Keratinocyte (primary cell): ENCODE measurements around the gene PDZRN4. TPM values are rescaled to one million over a fixed set of nuclear protein-coding genes. Genes with fewer than 3 reads are reported as not detected.

Experiments used
- DNase-seq: peaks from one replicate; pipeline ENCODE4 v3.0.0-alpha.2; 2011; ENCODE audit warnings: low read depth, missing footprints, low spot score
- FAIRE-seq: peaks from 2 replicates; lab custom pipeline; 2011; peaks lifted over from hg19 to GRCh38; lab: Jason Lieb, UNC
- H2AFZ ChIP-seq: 2 replicates; pipeline ENCODE4 v1.6.0; 2012; ENCODE audit warnings: low read length, control low read depth, inconsistent platforms; ENCODE audit not compliant: control insufficient read depth
- H3K27ac ChIP-seq: 2 replicates; pipeline ENCODE4 v1.5.1; 2011; ENCODE audit warnings: low read length; ENCODE audit not compliant: control insufficient read depth, insufficient read depth
- H3K27me3 ChIP-seq: 3 replicates; pipeline ENCODE4 v1.6.0; 2011; ENCODE audit warnings: low read length; ENCODE audit not compliant: control insufficient read depth, insufficient read depth; ENCODE audit errors: extremely low read depth
- H3K36me3 ChIP-seq, 2 experiments: 2 replicates in 1 of 2; 3 replicates in 1 of 2; pipeline ENCODE4 v1.5.1; 2011; ENCODE audit warnings: low read length in 2 of 2, mild to moderate bottlenecking in 1 of 2; ENCODE audit not compliant: control insufficient read depth in 2 of 2, insufficient read depth in 2 of 2; ENCODE audit errors: extremely low read depth in 1 of 2
- H3K4me1 ChIP-seq: 3 replicates; pipeline ENCODE4 v1.5.1; 2011; ENCODE audit warnings: low read length; ENCODE audit not compliant: control insufficient read depth, insufficient read depth; ENCODE audit errors: extremely low read depth
- H3K4me2 ChIP-seq: 3 replicates; pipeline ENCODE4 v1.6.0; 2011; ENCODE audit warnings: low read depth, low read length; ENCODE audit not compliant: control insufficient read depth, insufficient read depth; ENCODE audit errors: extremely low read depth
- H3K4me3 ChIP-seq, 3 experiments: fragments of 200-600 bp in 1 of 3; sonication (generic) in 1 of 3; 2 replicates in 2 of 3; 3 replicates in 1 of 3; pipeline ENCODE4 v1.5.1; 2011 to 2016; ENCODE audit warnings: low read length in 3 of 3, mild to moderate bottlenecking in 3 of 3, control low read depth in 2 of 3, inconsistent platforms in 1 of 3, low read depth in 1 of 3, mixed read lengths in 1 of 3, mixed run types in 1 of 3, moderate library complexity in 1 of 3; ENCODE audit not compliant: control insufficient read depth in 2 of 3, insufficient read depth in 2 of 3; ENCODE audit errors: extremely low read depth in 1 of 3
- H3K79me2 ChIP-seq: 2 replicates; pipeline ENCODE4 v1.6.0; 2012; ENCODE audit warnings: low read length; ENCODE audit not compliant: control insufficient read depth, insufficient read depth
- H3K9ac ChIP-seq: 3 replicates; pipeline ENCODE4 v1.6.0; 2011; ENCODE audit warnings: low read length; ENCODE audit not compliant: control insufficient read depth, insufficient read depth; ENCODE audit errors: extremely low read depth
- H3K9me1 ChIP-seq: 3 replicates; pipeline ENCODE4 v1.6.0; 2011; ENCODE audit warnings: low read length; ENCODE audit not compliant: control insufficient read depth, insufficient read depth; ENCODE audit errors: extremely low read depth
- H3K9me3 ChIP-seq: 2 replicates; pipeline ENCODE4 v1.5.1; 2012; ENCODE audit warnings: low read depth, low read length; ENCODE audit not compliant: control insufficient read depth
- H4K20me1 ChIP-seq: 3 replicates; pipeline ENCODE4 v1.6.0; 2011; ENCODE audit warnings: low read length; ENCODE audit not compliant: control insufficient read depth, insufficient read depth; ENCODE audit errors: extremely low read depth
- EZH2 ChIP-seq: IDR thresholded peaks from one replicate; pipeline ENCODE4 v1.6.1; 2012; ENCODE audit warnings: inconsistent platforms, mild to moderate bottlenecking, low read length, moderate library complexity
- dilution Hi-C: fragments of 300-500 bp; cut with MboI; formaldehyde crosslinking; loops from one replicate; pipeline ENCODE4 v1.7.0; 2020; ENCODE audit warnings: low sequenced_read_pairs; ENCODE audit not compliant: extremely low pct_ligation_motif_present
- polyA plus RNA-seq, 5 experiments: library from polyadenylated mRNA; depleted of rRNA in 3 of 5; stranded (reverse) in 3 of 5; stranded (forward) in 1 of 5; unstranded in 1 of 5; fragments of >200 nt; gene quantifications; 1 replicate in 1 of 5; 2 replicates in 3 of 5; 3 replicates in 1 of 5; pipeline versions ENCODE4 v1.2.1 to v1.2.3, GENCODE V29; 2011 to 2012; ENCODE audit warnings: missing spikeins in 2 of 5, low read depth in 1 of 5, low replicate concordance in 1 of 5
- TF ChIP-seq, protein P1 (sequence below), 3 experiments: IDR thresholded peaks in 1 of 3; conservative IDR thresholded peaks in 1 of 3; optimal IDR thresholded peaks in 1 of 3; 2 replicates in 2 of 3; 3 replicates in 1 of 3; pipeline versions ENCODE3 to v1.5.1; 2011; ENCODE audit warnings: low read length in 3 of 3, mild to moderate bottlenecking in 3 of 3, moderate library complexity in 2 of 3, control low read depth in 1 of 3, inconsistent platforms in 1 of 3; ENCODE audit not compliant: insufficient read depth in 2 of 3; ENCODE audit errors: extremely low read depth in 1 of 3

The PDZRN4 gene
- polyA plus RNA-seq, 1 donor (not counting 4 experiments of a cell fraction or from before 2014, with no cell fraction given): not detected

DNA sequence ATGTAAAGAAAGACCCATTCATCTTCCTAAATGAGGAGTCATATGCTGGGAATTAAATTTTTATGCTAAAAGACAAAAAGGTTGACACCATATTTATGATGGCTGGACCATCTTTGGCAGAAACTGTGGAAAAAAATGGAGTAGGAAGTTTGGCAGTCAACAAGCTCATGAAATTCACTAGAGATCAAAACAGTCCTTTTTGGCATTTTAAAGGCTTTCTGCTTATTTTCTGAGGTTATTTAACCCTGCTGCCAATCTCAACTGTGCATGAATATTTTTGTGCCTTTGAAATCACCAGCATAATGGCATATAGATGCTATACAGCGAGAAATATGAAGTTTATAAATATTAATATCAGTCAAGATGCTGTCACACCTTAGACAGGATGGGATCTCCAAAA is 399.5 kb downstream of the PDZRN4 start:
- dilution Hi-C loops: no loop called here
- DNase-seq: no peak
- Histone ChIP-seq H2AFZ (no peak overlapping the region), H3K79me2 (no peaks in the 10 kb centered on the region), H3K4me1 (no peaks in the 10 kb centered on the region), H3K4me2 (no peak overlapping the region), H3K36me3 (no peaks in the 10 kb centered on the region), H3K9me3 (no peaks in the 10 kb centered on the region), H3K27ac (no peak overlapping the region), H3K4me3 (no peak overlapping the region), H3K27me3 (no peaks in the 10 kb centered on the region), H3K9ac (no peak overlapping the region), H4K20me1 (no peaks in the 10 kb centered on the region), H3K9me1 (no peaks in the 10 kb centered on the region)
- FAIRE-seq: no peak
- TF ChIP-seq EZH2: no peak
- TF ChIP-seq, protein P1, sequence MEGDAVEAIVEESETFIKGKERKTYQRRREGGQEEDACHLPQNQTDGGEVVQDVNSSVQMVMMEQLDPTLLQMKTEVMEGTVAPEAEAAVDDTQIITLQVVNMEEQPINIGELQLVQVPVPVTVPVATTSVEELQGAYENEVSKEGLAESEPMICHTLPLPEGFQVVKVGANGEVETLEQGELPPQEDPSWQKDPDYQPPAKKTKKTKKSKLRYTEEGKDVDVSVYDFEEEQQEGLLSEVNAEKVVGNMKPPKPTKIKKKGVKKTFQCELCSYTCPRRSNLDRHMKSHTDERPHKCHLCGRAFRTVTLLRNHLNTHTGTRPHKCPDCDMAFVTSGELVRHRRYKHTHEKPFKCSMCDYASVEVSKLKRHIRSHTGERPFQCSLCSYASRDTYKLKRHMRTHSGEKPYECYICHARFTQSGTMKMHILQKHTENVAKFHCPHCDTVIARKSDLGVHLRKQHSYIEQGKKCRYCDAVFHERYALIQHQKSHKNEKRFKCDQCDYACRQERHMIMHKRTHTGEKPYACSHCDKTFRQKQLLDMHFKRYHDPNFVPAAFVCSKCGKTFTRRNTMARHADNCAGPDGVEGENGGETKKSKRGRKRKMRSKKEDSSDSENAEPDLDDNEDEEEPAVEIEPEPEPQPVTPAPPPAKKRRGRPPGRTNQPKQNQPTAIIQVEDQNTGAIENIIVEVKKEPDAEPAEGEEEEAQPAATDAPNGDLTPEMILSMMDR (optimal IDR thresholded peaks at IDR 0.05 in 1 of 3, IDR thresholded peaks at IDR 0.05 in 1 of 3, conservative IDR thresholded peaks at IDR 0.05 in 1 of 3; ENCODE audit: extremely low read depth in 1 of 3, insufficient read depth in 2 of 3, low read length in 3 of 3): no peak

DNA sequence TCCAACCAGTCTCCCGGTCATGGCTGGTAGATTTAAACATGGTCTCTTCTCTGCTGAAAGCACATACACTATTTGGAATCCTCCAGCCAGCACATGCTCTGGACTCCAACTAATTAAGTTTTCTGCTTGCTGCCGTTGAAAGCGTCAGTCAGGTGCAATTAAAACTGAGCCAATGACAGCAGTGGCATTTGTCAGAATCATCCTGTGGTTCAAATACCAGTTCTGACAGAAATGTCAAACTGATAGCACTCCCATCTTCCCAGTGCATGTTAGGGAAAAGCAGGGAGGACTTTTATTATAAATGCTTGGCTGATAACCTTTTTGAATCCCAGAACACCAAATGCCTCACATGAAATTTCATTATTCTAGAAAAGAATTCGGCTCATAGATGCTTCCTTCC is 401.8 kb downstream of the PDZRN4 start:
- dilution Hi-C loops: no loop called here
- no peak overlapping the region for H3K27ac ChIP-seq
- no peak for TF ChIP-seq EZH2
- TF ChIP-seq, protein P1 (optimal IDR thresholded peaks at IDR 0.05 in 1 of 3, IDR thresholded peaks at IDR 0.05 in 1 of 3, conservative IDR thresholded peaks at IDR 0.05 in 1 of 3; ENCODE audit: extremely low read depth in 1 of 3, insufficient read depth in 2 of 3, low read length in 3 of 3): no peak
- H3K9me1 ChIP-seq: no peaks in the 10 kb centered on the region
- H3K4me2 ChIP-seq: no peak overlapping the region
- DNase-seq (no peak), FAIRE-seq (no peak)
- no peak overlapping the region for H2AFZ ChIP-seq
- H4K20me1 ChIP-seq: no peaks in the 10 kb centered on the region
- no peak overlapping the region for H3K9ac ChIP-seq
- no peaks in the 10 kb centered on the region for H3K9me3 ChIP-seq
- H3K79me2 ChIP-seq: no peaks in the 10 kb centered on the region
- H3K4me3 ChIP-seq: no peak overlapping the region
- no peaks in the 10 kb centered on the region for H3K27me3 ChIP-seq
- no peaks in the 10 kb centered on the region for H3K4me1 ChIP-seq
- H3K36me3 ChIP-seq: no peaks in the 10 kb centered on the region
